Pancreas (tissue), 10 donors: ENCODE results near the gene MECR. TPM values are rescaled to one million over a fixed set of nuclear protein-coding genes. Genes with fewer than 3 reads are reported as not detected.

ENCODE experiments used
- ATAC-seq, 4 donors: fragments of 200-7000 bp; cut with Tn5 transposase; one replicate each; pipeline versions ENCODE4 v1.8.0 to v1.9.1; 2020; ENCODE audit warnings: mild to moderate bottlenecking in 4 of 4, moderate library complexity in 4 of 4
- DNase-seq, 6 donors: peaks; one replicate each; pipeline ENCODE4 v3.0.0-alpha.2; 2020
- FAIRE-seq: peaks from 2 replicates; lab custom pipeline; 2012; peaks lifted over from hg19 to GRCh38; lab: Jason Lieb, UNC
- H3K27ac ChIP-seq, 4 donors: fragments of 200-600 bp; sonication (generic); 1 replicate in 3 of 4; 2 replicates in 1 of 4; pipeline versions ENCODE4 v1.5.0 to v1.8.0; 2020
- H3K27me3 ChIP-seq, 4 donors: fragments of 200-600 bp; one replicate each; pipeline ENCODE4 v1.8.0; 2021
- H3K36me3 ChIP-seq, 3 donors: fragments of 200-600 bp; sonication (generic) in 1 of 3; one replicate each; pipeline versions ENCODE4 v1.5.0 to v1.8.0; 2020 to 2021
- H3K4me1 ChIP-seq, 3 donors: fragments of 200-600 bp; one replicate each; pipeline ENCODE4 v1.8.0; 2021
- H3K4me3 ChIP-seq, 4 donors: fragments of 200-600 bp; sonication (generic) in 2 of 4; one replicate each; pipeline versions ENCODE4 v1.5.0 to v1.8.0; 2020 to 2021
- H3K9me3 ChIP-seq, 4 donors: fragments of 200-600 bp; one replicate each; pipeline ENCODE4 v1.8.0; 2021
- WGBS, 2 donors: extraction: QIAGEN DNeasy Blood & Tissue Kit; methylation state at CpG; one replicate each; pipeline ENCODE4 v1.1.7; 2013; 5-methylcytosine and 5-hydroxymethylcytosine counted together
- intact Hi-C, 3 donors: fragments of 100-400 bp; cut with DNase I; formaldehyde crosslinking; loops; one replicate each; pipeline versions ENCODE4 v1.11.1 to v1.14.2; 2022
- polyA plus RNA-seq, 2 donors: library from polyadenylated mRNA; stranded (reverse); fragments of 200-250 nt; gene quantifications; one replicate each; pipeline ENCODE4 v1.2.3, GENCODE V29; 2013
- total RNA-seq, 6 donors: library from RNA; stranded (reverse); fragmentation: NEBNext Ultra II Directional in 4 of 6; extraction: Animal tissue kit (Norgen Biotek cat#: 25700) in 4 of 6; gene quantifications; one replicate each; pipeline versions ENCODE4 v1.2.1 to v1.2.4, GENCODE V29; 2021 to 2023
- TF ChIP-seq, protein P1 (sequence below), 4 donors: fragments of 200-600 bp; sonication (generic) in 3 of 4; IDR thresholded peaks; one replicate each; pipeline versions ENCODE4 v1.5.0 to v1.8.0; 2021; ENCODE audit warnings: antibody characterized with exemption in 4 of 4
- donor health status: healthy with polysubstance abuse.
- donor health status: DM: no; HTN: no; CAD: no; lungs with moderate emphysema.
- donor health status: DM: no; HTN: no; CAD: no.
- donor health status: control.
- donor health status: control.
- donor health status: Bipolar disorder and iron deficiency.
- donor health status: DM: yes; HTN: yes; CAD: no.
- donor health status: DM: no; HTN: no; CAD: no.
- donor health status: DM: no; HTN: no; CAD: no.
- donor health status: DM: yes; HTN: yes; CAD: no.

The MECR gene
- total and polyA plus RNA-seq, 8 donors = 9.0 to 19.6 (median 10.5) TPM

DNA sequence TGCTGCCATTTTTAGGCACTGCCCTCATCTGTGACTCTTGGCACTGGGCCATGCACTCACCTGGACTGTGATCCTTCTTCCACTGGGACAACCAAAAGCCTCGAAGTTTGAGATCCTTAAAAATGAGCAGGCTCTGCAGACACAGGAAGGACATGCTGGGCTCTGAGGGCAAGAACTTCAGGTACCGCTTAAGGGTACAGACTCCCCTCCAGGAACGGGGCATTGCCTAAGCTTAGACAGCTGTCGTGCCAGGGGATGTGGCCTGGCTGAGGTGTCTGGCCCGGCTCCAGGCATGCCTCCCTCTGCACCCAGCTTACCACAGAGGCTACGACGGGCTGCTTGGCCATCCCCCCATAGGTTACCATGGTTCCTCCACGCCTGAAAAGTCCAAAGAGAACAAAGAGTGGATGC is 34.8 kb downstream of the MECR start:
- no peaks in the 10 kb centered on the region for H3K9me3 ChIP-seq
- H3K4me1 ChIP-seq = no peaks in the 10 kb centered on the region
- 65 to 69% methylated on average over 8 of the region's 8 CpGs for WGBS, 2 donors
- H3K4me3 ChIP-seq = no peak overlapping the region
- H3K27me3 ChIP-seq = no peaks in the 10 kb centered on the region
- ATAC-seq = no peak
- intact Hi-C loops = loop anchor here in 1 of 3 donors (10.0 kb wide), 1 partner anchor 311 kb away; no protein-coding TSS in a partner anchor
- FAIRE-seq = no peak
- DNase-seq = peak in 2 of 6 donors; percentile 45 to 64
- no peak overlapping the region for H3K27ac ChIP-seq
- H3K36me3 ChIP-seq = peaks cover 0 to 4% (median under 1%) of the 10 kb centered on the region in 3 donors
- TF ChIP-seq, protein P1, sequence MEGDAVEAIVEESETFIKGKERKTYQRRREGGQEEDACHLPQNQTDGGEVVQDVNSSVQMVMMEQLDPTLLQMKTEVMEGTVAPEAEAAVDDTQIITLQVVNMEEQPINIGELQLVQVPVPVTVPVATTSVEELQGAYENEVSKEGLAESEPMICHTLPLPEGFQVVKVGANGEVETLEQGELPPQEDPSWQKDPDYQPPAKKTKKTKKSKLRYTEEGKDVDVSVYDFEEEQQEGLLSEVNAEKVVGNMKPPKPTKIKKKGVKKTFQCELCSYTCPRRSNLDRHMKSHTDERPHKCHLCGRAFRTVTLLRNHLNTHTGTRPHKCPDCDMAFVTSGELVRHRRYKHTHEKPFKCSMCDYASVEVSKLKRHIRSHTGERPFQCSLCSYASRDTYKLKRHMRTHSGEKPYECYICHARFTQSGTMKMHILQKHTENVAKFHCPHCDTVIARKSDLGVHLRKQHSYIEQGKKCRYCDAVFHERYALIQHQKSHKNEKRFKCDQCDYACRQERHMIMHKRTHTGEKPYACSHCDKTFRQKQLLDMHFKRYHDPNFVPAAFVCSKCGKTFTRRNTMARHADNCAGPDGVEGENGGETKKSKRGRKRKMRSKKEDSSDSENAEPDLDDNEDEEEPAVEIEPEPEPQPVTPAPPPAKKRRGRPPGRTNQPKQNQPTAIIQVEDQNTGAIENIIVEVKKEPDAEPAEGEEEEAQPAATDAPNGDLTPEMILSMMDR (IDR thresholded peaks at IDR 0.05) = no peak

DNA sequence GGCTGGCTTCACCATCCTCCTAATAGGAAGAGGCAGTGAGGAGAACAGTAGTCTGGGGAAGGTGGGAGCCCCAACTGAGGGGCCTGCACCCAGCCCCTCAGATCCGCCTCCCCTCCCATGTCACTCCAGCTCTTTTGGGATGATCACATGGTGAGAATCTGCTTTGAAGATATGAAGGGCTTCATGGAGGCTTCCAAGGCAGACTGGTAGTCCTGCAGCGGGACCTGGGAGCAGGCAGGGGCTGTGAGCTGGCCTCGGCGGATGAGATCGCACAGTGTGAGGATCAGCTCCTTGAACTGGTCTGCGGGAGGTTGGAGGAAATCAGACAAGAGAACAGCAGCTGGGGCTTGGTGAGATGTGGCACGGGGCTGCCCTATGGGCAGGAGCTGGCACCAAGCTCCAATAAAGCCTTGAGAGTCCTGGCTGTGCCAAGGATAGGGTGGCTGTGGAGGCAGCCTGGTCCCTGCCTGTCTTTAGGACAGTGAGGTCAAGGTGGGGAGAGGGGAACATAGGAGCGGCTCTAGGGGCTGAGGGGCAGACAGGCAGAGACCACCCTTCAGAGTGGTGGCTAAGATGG is 36.8 kb downstream of the MECR start:
- 96 to 97% methylated on average over 8 of the region's 8 CpGs for WGBS, 2 donors
- Histone ChIP-seq H3K4me3 (no peak overlapping the region), H3K27me3 (no peaks in the 10 kb centered on the region), H3K9me3 (no peaks in the 10 kb centered on the region), H3K36me3 (peaks cover 0 to 4% (median 0%) of the 10 kb centered on the region in 3 donors), H3K27ac (no peak overlapping the region), H3K4me1 (no peaks in the 10 kb centered on the region)
- FAIRE-seq (no peak), ATAC-seq (no peak), DNase-seq (peak in 1 of 6 donors; percentile 31)
- TF ChIP-seq, protein P1 (IDR thresholded peaks at IDR 0.05) = no peak
- intact Hi-C loops = loop anchor here in 1 of 3 donors (10.0 kb wide), 1 partner anchor 309 kb away; no protein-coding TSS in a partner anchor

DNA sequence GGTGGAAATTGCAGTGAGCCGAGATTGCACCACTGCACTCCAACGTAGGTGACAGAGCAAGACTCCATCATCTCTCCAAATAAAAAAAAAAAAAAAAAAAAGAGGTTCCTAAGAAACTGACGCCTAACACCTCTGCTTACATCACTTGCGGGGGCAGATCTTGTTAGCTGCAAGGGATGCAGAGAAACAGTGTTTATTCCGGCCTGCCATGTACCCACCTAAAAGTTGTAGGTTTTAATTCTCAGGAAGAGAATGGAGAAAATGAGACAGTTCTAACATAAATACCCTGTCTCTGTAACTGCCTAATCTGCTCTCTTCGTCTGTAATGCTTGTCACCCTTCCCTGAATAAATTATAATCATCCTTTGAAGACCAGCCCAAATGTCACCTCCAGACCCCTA is 40.0 kb downstream of the MECR start:
- Histone ChIP-seq H3K4me1 (no peaks in the 10 kb centered on the region), H3K36me3 (peaks cover 0 to 4% (median 0%) of the 10 kb centered on the region in 3 donors), H3K4me3 (no peak overlapping the region), H3K9me3 (no peaks in the 10 kb centered on the region), H3K27ac (no peak overlapping the region), H3K27me3 (no peaks in the 10 kb centered on the region)
- no peak for DNase-seq
- no peak for FAIRE-seq
- TF ChIP-seq, protein P1 (IDR thresholded peaks at IDR 0.05) = no peak
- WGBS, 2 donors = 80 to 95% methylated on average over 6 of the region's 6 CpGs
- no peak for ATAC-seq
- intact Hi-C loops = loop anchor here in 1 of 3 donors (10.0 kb wide), 1 partner anchor 306 kb away; no protein-coding TSS in a partner anchor

DNA sequence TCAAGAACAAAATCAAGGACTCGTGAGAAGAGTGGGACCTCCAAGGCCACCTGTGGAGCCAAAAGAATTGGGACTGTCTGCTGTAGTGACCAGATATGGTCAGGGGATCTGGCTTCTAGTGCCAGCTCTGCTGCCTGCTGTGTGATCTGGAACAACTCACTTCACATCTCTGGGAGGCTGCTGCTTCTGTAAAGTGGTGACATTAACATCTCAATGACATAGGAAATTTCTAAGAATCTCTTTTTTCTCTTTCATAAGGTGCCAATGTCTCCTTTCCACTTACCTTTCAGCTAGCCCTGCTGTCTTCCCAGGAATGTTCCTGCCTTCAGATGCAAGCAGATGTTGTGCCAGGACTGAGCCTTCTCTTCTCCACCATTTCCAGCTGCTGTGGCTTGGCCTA is 44.0 kb downstream of the MECR start:
- no peak for FAIRE-seq

More for the DNA sequence above, 44.0 kb downstream of the MECR start:
- no peaks in the 10 kb centered on the region for H3K9me3 ChIP-seq
- peaks cover 0 to 7% (median 7%) of the 10 kb centered on the region in 3 donors for H3K4me1 ChIP-seq
- no peaks in the 10 kb centered on the region for H3K27me3 ChIP-seq
- no peaks in the 10 kb centered on the region for H3K36me3 ChIP-seq
- DNase-seq (no peak), ATAC-seq (no peak)
- intact Hi-C loops = no loop called here
- no peak overlapping the region for H3K27ac ChIP-seq
- TF ChIP-seq, protein P1 (IDR thresholded peaks at IDR 0.05) = no peak
- WGBS, 2 donors = 37 to 56% methylated on average over 1 of the region's 1 CpG
- no peak overlapping the region for H3K4me3 ChIP-seq
